ENCODE results near the gene MRTFA.

Gene MRTFA

GRCh38 chr22:40443732-40444131, 192.8 kb downstream of the MRTFA start:
- peaks cover 5% of the 10 kb centered on the region for H3K4me1 ChIP-seq (ENCODE audit: control insufficient read depth, insufficient read depth, low read length, unreplicated experiment)
- H3K79me2 ChIP-seq (ENCODE audit: control insufficient read depth, insufficient read depth, low read length, unreplicated experiment): peaks cover 4% of the 10 kb centered on the region
- H3K27ac ChIP-seq (ENCODE audit: low read depth, low read length): no peak overlapping the region
- H3K27me3 ChIP-seq (ENCODE audit: insufficient read depth, low read length): no peaks in the 10 kb centered on the region
- H3K36me3 ChIP-seq (ENCODE audit: insufficient read depth, low read length): no peaks in the 10 kb centered on the region
- H2AFZ ChIP-seq (ENCODE audit: low read length, unreplicated experiment): no peak overlapping the region
- no peak overlapping the region for H3K4me3 ChIP-seq (ENCODE audit: low read depth, low read length)

GRCh38 chr22:40441761-40442390, 194.6 kb downstream of the MRTFA start:
- H2AFZ ChIP-seq (ENCODE audit: low read length, unreplicated experiment): no peak overlapping the region
- no peaks in the 10 kb centered on the region for H3K36me3 ChIP-seq (ENCODE audit: insufficient read depth, low read length)

GRCh38 chr22:40436505-40437431, 199.8 kb downstream of the MRTFA start:
- peak overlapping the region; percentile 43 for H3K27ac ChIP-seq (ENCODE audit: low read depth, low read length)
- no peaks in the 10 kb centered on the region for H3K36me3 ChIP-seq (ENCODE audit: insufficient read depth, low read length)
- H3K27me3 ChIP-seq (ENCODE audit: insufficient read depth, low read length): no peaks in the 10 kb centered on the region
- H2AFZ ChIP-seq (ENCODE audit: low read length, unreplicated experiment): no peak overlapping the region
- H3K4me3 ChIP-seq (ENCODE audit: low read depth, low read length): 0 out of 2 replicates have a peak overlapping the region, but pooled peaks have one; percentile 54
- peaks cover 6% of the 10 kb centered on the region for H3K4me1 ChIP-seq (ENCODE audit: control insufficient read depth, insufficient read depth, low read length, unreplicated experiment)
- peaks cover 5% of the 10 kb centered on the region for H3K79me2 ChIP-seq (ENCODE audit: control insufficient read depth, insufficient read depth, low read length, unreplicated experiment)

More at GRCh38 chr22:40441761-40442390, 194.6 kb downstream of the MRTFA start:
- no peaks in the 10 kb centered on the region for H3K27me3 ChIP-seq (ENCODE audit: insufficient read depth, low read length)
- no peak overlapping the region for H3K4me3 ChIP-seq (ENCODE audit: low read depth, low read length)
- peaks cover 8% of the 10 kb centered on the region for H3K79me2 ChIP-seq (ENCODE audit: control insufficient read depth, insufficient read depth, low read length, unreplicated experiment)
- H3K27ac ChIP-seq (ENCODE audit: low read depth, low read length): no peak overlapping the region
- no peaks in the 10 kb centered on the region for H3K4me1 ChIP-seq (ENCODE audit: control insufficient read depth, insufficient read depth, low read length, unreplicated experiment)

GRCh38 chr22:40434745-40435144, 201.8 kb downstream of the MRTFA start:
- no peak overlapping the region for H2AFZ ChIP-seq (ENCODE audit: low read length, unreplicated experiment)
- H3K27ac ChIP-seq (ENCODE audit: low read depth, low read length): no peak overlapping the region
- H3K27me3 ChIP-seq (ENCODE audit: insufficient read depth, low read length): no peaks in the 10 kb centered on the region
- H3K79me2 ChIP-seq (ENCODE audit: control insufficient read depth, insufficient read depth, low read length, unreplicated experiment): peaks cover 5% of the 10 kb centered on the region
- no peak overlapping the region for H3K4me3 ChIP-seq (ENCODE audit: low read depth, low read length)
- H3K4me1 ChIP-seq (ENCODE audit: control insufficient read depth, insufficient read depth, low read length, unreplicated experiment): peaks cover 6% of the 10 kb centered on the region
- no peaks in the 10 kb centered on the region for H3K36me3 ChIP-seq (ENCODE audit: insufficient read depth, low read length)

GRCh38 chr22:40434106-40434505, 202.4 kb downstream of the MRTFA start:
- no peak overlapping the region for H2AFZ ChIP-seq (ENCODE audit: low read length, unreplicated experiment)
- H3K36me3 ChIP-seq (ENCODE audit: insufficient read depth, low read length): no peaks in the 10 kb centered on the region
- peaks cover 5% of the 10 kb centered on the region for H3K79me2 ChIP-seq (ENCODE audit: control insufficient read depth, insufficient read depth, low read length, unreplicated experiment)
- no peak overlapping the region for H3K27ac ChIP-seq (ENCODE audit: low read depth, low read length)
- H3K4me1 ChIP-seq (ENCODE audit: control insufficient read depth, insufficient read depth, low read length, unreplicated experiment): peaks cover 6% of the 10 kb centered on the region
- no peaks in the 10 kb centered on the region for H3K27me3 ChIP-seq (ENCODE audit: insufficient read depth, low read length)
- no peak overlapping the region for H3K4me3 ChIP-seq (ENCODE audit: low read depth, low read length)

DNA sequence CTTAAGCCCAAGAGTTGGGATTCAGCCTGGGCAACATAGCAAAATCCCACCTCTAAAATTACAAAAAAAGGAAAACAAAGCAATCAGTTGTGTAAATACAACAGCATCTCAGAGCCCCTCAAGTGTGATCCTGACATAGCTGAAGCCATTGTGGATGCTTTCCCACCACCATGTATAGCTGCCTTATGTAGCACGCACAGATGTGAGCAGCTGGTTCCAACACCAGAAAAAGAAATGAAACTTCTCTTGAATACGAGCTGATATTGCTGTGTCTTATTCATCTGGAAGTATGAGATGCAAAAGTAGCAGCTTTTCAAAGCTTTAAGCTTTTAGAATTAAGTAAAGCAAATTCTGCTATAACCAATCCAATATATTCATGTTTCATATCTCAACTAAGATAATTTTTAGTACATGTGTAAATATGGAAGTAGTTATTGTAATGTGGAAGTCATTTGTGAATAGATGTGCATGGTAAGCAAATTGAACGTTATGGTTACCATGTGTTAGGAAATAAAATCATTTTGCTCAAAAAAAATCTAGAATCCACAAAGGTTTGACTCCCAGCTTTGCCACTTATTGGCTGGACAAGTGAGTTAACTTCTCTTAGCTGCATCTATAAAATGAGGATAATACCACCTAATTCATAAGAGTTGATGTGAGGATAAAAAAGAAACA, 203.0 kb downstream of the MRTFA start:
- H2AFZ ChIP-seq (ENCODE audit: low read length, unreplicated experiment): no peak overlapping the region
- no peak overlapping the region for H3K4me3 ChIP-seq (ENCODE audit: low read depth, low read length)
- H3K79me2 ChIP-seq (ENCODE audit: control insufficient read depth, insufficient read depth, low read length, unreplicated experiment): peaks cover 5% of the 10 kb centered on the region
- no peak overlapping the region for H3K27ac ChIP-seq (ENCODE audit: low read depth, low read length)
- peaks cover 6% of the 10 kb centered on the region for H3K4me1 ChIP-seq (ENCODE audit: control insufficient read depth, insufficient read depth, low read length, unreplicated experiment)
- no peaks in the 10 kb centered on the region for H3K27me3 ChIP-seq (ENCODE audit: insufficient read depth, low read length)
- H3K36me3 ChIP-seq (ENCODE audit: insufficient read depth, low read length): no peaks in the 10 kb centered on the region

DNA sequence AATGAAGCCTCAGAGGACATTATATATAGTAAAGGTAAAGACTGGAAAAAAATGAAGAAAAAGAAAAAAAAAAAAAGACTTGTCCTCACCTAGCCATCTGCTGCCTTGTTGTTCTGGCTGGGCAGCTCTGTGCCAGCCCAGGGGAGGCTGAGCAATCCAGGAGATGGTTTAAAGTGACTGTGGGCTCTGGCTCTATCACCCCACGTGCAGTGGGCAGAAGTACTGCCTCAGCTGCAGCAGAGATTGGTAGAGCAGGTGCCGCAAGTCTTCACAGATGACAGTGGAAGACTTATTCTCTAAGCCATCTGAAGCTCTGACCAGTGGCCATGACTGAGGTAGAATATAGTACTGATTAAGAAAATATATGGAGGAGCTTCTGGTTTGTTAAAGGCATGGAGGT, 203.9 kb downstream of the MRTFA start:
- Histone ChIP-seq H3K4me1 (ENCODE audit: control insufficient read depth, insufficient read depth, low read length, unreplicated experiment) (peaks cover 6% of the 10 kb centered on the region), H3K4me3 (ENCODE audit: low read depth, low read length) (no peak overlapping the region), H3K27ac (ENCODE audit: low read depth, low read length) (no peak overlapping the region), H3K27me3 (ENCODE audit: insufficient read depth, low read length) (no peaks in the 10 kb centered on the region), H2AFZ (ENCODE audit: low read length, unreplicated experiment) (no peak overlapping the region), H3K36me3 (ENCODE audit: insufficient read depth, low read length) (no peaks in the 10 kb centered on the region), H3K79me2 (ENCODE audit: control insufficient read depth, insufficient read depth, low read length, unreplicated experiment) (peaks cover 1% of the 10 kb centered on the region)

- no peak overlapping the region for H3K27ac ChIP-seq (ENCODE audit: low read depth, low read length)
Observed at GRCh38 chr22:40432157-40432556, 204.4 kb downstream of the MRTFA start.

DNA sequence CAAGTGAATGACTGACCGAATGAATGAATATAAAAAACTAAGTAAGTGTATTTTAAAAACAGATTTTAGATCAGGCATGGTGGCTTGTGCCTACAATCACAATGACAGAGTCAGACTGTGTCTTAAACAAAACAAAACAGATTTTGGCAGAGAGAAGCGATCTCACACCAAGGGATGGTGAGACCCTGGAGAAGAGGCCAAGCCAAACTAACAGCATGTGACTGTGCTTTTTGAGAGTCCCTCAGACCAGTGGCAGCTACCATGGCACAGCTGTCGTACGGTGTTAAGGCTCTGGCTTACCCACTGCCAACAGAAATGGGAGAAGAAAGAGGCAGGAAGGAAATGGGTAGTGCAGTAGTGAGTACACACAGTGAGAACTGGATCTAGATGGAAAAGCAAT, 205.5 kb downstream of the MRTFA start:
- Histone ChIP-seq H3K4me3 (ENCODE audit: low read depth, low read length) (no peak overlapping the region), H3K4me1 (ENCODE audit: control insufficient read depth, insufficient read depth, low read length, unreplicated experiment) (no peaks in the 10 kb centered on the region), H3K27ac (ENCODE audit: low read depth, low read length) (no peak overlapping the region), H2AFZ (ENCODE audit: low read length, unreplicated experiment) (no peak overlapping the region), H3K36me3 (ENCODE audit: insufficient read depth, low read length) (no peaks in the 10 kb centered on the region), H3K27me3 (ENCODE audit: insufficient read depth, low read length) (no peaks in the 10 kb centered on the region), H3K79me2 (ENCODE audit: control insufficient read depth, insufficient read depth, low read length, unreplicated experiment) (no peaks in the 10 kb centered on the region)

More at GRCh38 chr22:40432157-40432556, 204.4 kb downstream of the MRTFA start:
- Histone ChIP-seq H2AFZ (ENCODE audit: low read length, unreplicated experiment) (no peak overlapping the region), H3K79me2 (ENCODE audit: control insufficient read depth, insufficient read depth, low read length, unreplicated experiment) (no peaks in the 10 kb centered on the region), H3K27me3 (ENCODE audit: insufficient read depth, low read length) (no peaks in the 10 kb centered on the region), H3K36me3 (ENCODE audit: insufficient read depth, low read length) (no peaks in the 10 kb centered on the region), H3K4me3 (ENCODE audit: low read depth, low read length) (no peak overlapping the region), H3K4me1 (ENCODE audit: control insufficient read depth, insufficient read depth, low read length, unreplicated experiment) (peaks cover 6% of the 10 kb centered on the region)

GRCh38 chr22:40429481-40429880, 207.0 kb downstream of the MRTFA start:
- H2AFZ ChIP-seq (ENCODE audit: low read length, unreplicated experiment): no peak overlapping the region
- no peaks in the 10 kb centered on the region for H3K27me3 ChIP-seq (ENCODE audit: insufficient read depth, low read length)
- no peaks in the 10 kb centered on the region for H3K4me1 ChIP-seq (ENCODE audit: control insufficient read depth, insufficient read depth, low read length, unreplicated experiment)
- no peak overlapping the region for H3K27ac ChIP-seq (ENCODE audit: low read depth, low read length)
- no peaks in the 10 kb centered on the region for H3K79me2 ChIP-seq (ENCODE audit: control insufficient read depth, insufficient read depth, low read length, unreplicated experiment)
- H3K4me3 ChIP-seq (ENCODE audit: low read depth, low read length): no peak overlapping the region
- no peaks in the 10 kb centered on the region for H3K36me3 ChIP-seq (ENCODE audit: insufficient read depth, low read length)

Measured in ACC112 (cell line).